Activated CD8-positive, alpha-beta T cell treated with anti-CD3 and anti-CD28 coated beads for 36 hours (primary cell): ENCODE measurements around the gene HOXA5. TPM values are rescaled to one million over a fixed set of nuclear protein-coding genes. Genes with fewer than 3 reads are reported as not detected.

Experiments
- ATAC-seq: fragments of 200-7000 bp; cut with Tn5 transposase; one replicate; pipeline ENCODE4 v1.10.0; 2021; ENCODE audit warnings: mild to moderate bottlenecking, moderate library complexity
- CTCF ChIA-PET: fragments of 350-600 bp; sonication (Branson Sonifier 250); formaldehyde crosslinking; loops from one replicate; lab custom pipeline; 2021; ENCODE audit warnings: antibody characterized with exemption; lab: Charles Lee
- POLR2A ChIA-PET: fragments of 350-600 bp; sonication (Branson Sonifier 250); formaldehyde crosslinking; loops from one replicate; lab custom pipeline; 2021; ENCODE audit warnings: antibody characterized with exemption; lab: Charles Lee
- DNase-seq: peaks from one replicate; pipeline ENCODE4 v3.0.0-alpha.2; 2020
- H3K27ac Mint-ChIP-seq: one replicate; pipeline ENCODE4 v1.8.0; 2021; ENCODE audit warnings: mild to moderate bottlenecking, mixed read lengths
- H3K27me3 Mint-ChIP-seq: one replicate; pipeline ENCODE4 v1.8.0; 2021; ENCODE audit warnings: mixed read lengths
- H3K36me3 Mint-ChIP-seq: one replicate; pipeline ENCODE4 v1.8.0; 2021; ENCODE audit warnings: low read depth, mixed read lengths
- H3K4me1 Mint-ChIP-seq: one replicate; pipeline ENCODE4 v1.8.0; 2021; ENCODE audit warnings: low read depth, mixed read lengths
- H3K4me3 Mint-ChIP-seq: one replicate; pipeline ENCODE4 v1.8.0; 2021; ENCODE audit warnings: mild to moderate bottlenecking, moderate library complexity, mixed read lengths
- H3K9me3 Mint-ChIP-seq: one replicate; pipeline ENCODE4 v1.8.0; 2021; ENCODE audit warnings: mixed read lengths
- CTCF ChIP-seq: fragments of 200-600 bp; IDR thresholded peaks from one replicate; pipeline ENCODE4 v1.8.0; 2022; ENCODE audit warnings: antibody characterized with exemption, mild to moderate bottlenecking
- intact Hi-C: fragments of 100-400 bp; cut with micrococcal nuclease; formaldehyde crosslinking; loops from one replicate; pipeline ENCODE4 v1.10.0; 2022
- total RNA-seq, 2 experiments: library from RNA; stranded (reverse); gene quantifications; one replicate each; pipeline ENCODE4 v1.2.3, GENCODE V29; 2021

The HOXA5 gene
- total RNA-seq, 2 experiments from 2014 or later = not detected

- peak overlapping the region; percentile 59 for H3K4me3 Mint-ChIP-seq
- CTCF ChIA-PET = interaction anchor here (1.2 to 2.3 kb wide), 8 partner anchors 9 to 25 kb away, joined by 3 to 9 read pairs (median 6); no protein-coding TSS in a partner anchor
- no peaks in the 10 kb centered on the region for H3K36me3 Mint-ChIP-seq
- H3K9me3 Mint-ChIP-seq = no peaks in the 10 kb centered on the region
- POLR2A ChIA-PET = interaction anchor here (0.6 kb wide), 1 partner anchor 1644 kb away, joined by 4 read pairs; no protein-coding TSS in a partner anchor
- no peak for TF ChIP-seq CTCF
- intact Hi-C loops = no loop called here
- H3K27ac Mint-ChIP-seq = no peak overlapping the region
- peaks cover 71% of the 10 kb centered on the region for H3K27me3 Mint-ChIP-seq
- ATAC-seq = no peak
- no peak for DNase-seq
- peaks cover 34% of the 10 kb centered on the region for H3K4me1 Mint-ChIP-seq
These were observed 40.3 kb upstream of the HOXA5 start for GRCh38 chr7:27183682-27184336.

- peaks cover 69% of the 10 kb centered on the region for H3K27me3 Mint-ChIP-seq
- no peaks in the 10 kb centered on the region for H3K9me3 Mint-ChIP-seq
- H3K4me3 Mint-ChIP-seq = peak overlapping the region; percentile 59
- H3K36me3 Mint-ChIP-seq = no peaks in the 10 kb centered on the region
- intact Hi-C loops = no loop called here
- H3K4me1 Mint-ChIP-seq = peaks cover 26% of the 10 kb centered on the region
- ChIA-PET POLR2A (no interaction called here), CTCF (interaction anchor here (1.2 to 2.3 kb wide), 8 partner anchors 9 to 24 kb away, joined by 3 to 9 read pairs (median 6); no protein-coding TSS in a partner anchor)
- DNase-seq (no peak), ATAC-seq (no peak)
- no peak overlapping the region for H3K27ac Mint-ChIP-seq
- no peak for TF ChIP-seq CTCF
These were observed 39.6 kb upstream of the HOXA5 start for GRCh38 chr7:27182861-27183681.

GRCh38 chr7:27182285-27182841, 38.9 kb upstream of the HOXA5 start:
- Mint-ChIP-seq H3K4me3 (no peak overlapping the region), H3K36me3 (no peaks in the 10 kb centered on the region), H3K27ac (no peak overlapping the region), H3K27me3 (peaks cover 69% of the 10 kb centered on the region), H3K4me1 (peaks cover 20% of the 10 kb centered on the region), H3K9me3 (no peaks in the 10 kb centered on the region)
- no peak for DNase-seq
- TF ChIP-seq CTCF = no peak
- CTCF ChIA-PET = interaction anchor here (1.5 to 2.1 kb wide), 5 partner anchors 10 to 23 kb away, joined by 3 to 7 read pairs (median 6); no protein-coding TSS in a partner anchor
- intact Hi-C loops = no loop called here
- no peak for ATAC-seq
- POLR2A ChIA-PET = no interaction called here

GRCh38 chr7:27181795-27182275, 38.4 kb upstream of the HOXA5 start:
- Mint-ChIP-seq H3K9me3 (no peaks in the 10 kb centered on the region), H3K4me3 (no peak overlapping the region), H3K36me3 (no peaks in the 10 kb centered on the region), H3K27ac (no peak overlapping the region), H3K27me3 (peaks cover 69% of the 10 kb centered on the region), H3K4me1 (peaks cover 18% of the 10 kb centered on the region)
- DNase-seq = no peak
- no peak for ATAC-seq
- ChIA-PET POLR2A (no interaction called here), CTCF (interaction anchor here (1.5 to 1.6 kb wide), 2 partner anchors 14 to 23 kb away, joined by 6 read pairs; no protein-coding TSS in a partner anchor)
- intact Hi-C loops = no loop called here
- TF ChIP-seq CTCF = no peak
